GM12878 (cell line): ENCODE data around the gene MFSD12. TPM values are rescaled to one million over a fixed set of nuclear protein-coding genes. Genes with fewer than 3 reads are reported as not detected.

Experiments used
- ATAC-seq: fragments of 200-7000 bp; cut with Tn5 transposase; 3 replicates; pipeline ENCODE4 v1.9.1; 2020; ENCODE audit warnings: mild to moderate bottlenecking, moderate library complexity
- BruUV-seq: library from RNA; stranded (reverse); fragments of 400-500 nt; replicated peaks from 2 replicates; lab custom pipeline; 2021; lab: Mats Ljungman, UMichigan
- CTCF ChIA-PET: fragments of 300-600 bp; sonication (Branson Sonifier 250); formaldehyde crosslinking; extraction: SDS; loops from one replicate; lab custom pipeline; 2021; ENCODE audit warnings: inconsistent platforms; lab: Yijun Ruan, JAX
- POLR2A ChIA-PET: fragments of 350-600 bp; formaldehyde crosslinking; extraction: SDS; loops from one replicate; lab custom pipeline; 2021; ENCODE audit warnings: inconsistent platforms; lab: Charles Lee
- RAD21 ChIA-PET: fragments of 300-600 bp; sonication (Branson Sonifier 250); formaldehyde crosslinking; loops from one replicate; lab custom pipeline; 2023; ENCODE audit warnings: antibody characterized with exemption; ENCODE audit not compliant: unreplicated experiment; lab: Charles Lee
- SMC1A ChIA-PET: fragments of 300-600 bp; sonication (Branson Sonifier 250); formaldehyde crosslinking; loops from one replicate; lab custom pipeline; 2023; ENCODE audit not compliant: unreplicated experiment, uncharacterized antibody; lab: Charles Lee
- DNase-seq: peaks from one replicate; pipeline ENCODE4 v3.0.0-alpha.2; 2011; ENCODE audit warnings: low read depth, low spot score
- FAIRE-seq: peaks from 3 replicates; lab custom pipeline; 2011; peaks lifted over from hg19 to GRCh38; lab: Jason Lieb, UNC
- H2AFZ ChIP-seq: 2 replicates; pipeline ENCODE4 v1.6.0; 2011; ENCODE audit warnings: low read depth, low read length, control low read depth; ENCODE audit not compliant: control insufficient read depth
- H3K27ac ChIP-seq: 2 replicates; pipeline ENCODE4 v1.5.1; 2011; ENCODE audit warnings: control low read depth; ENCODE audit not compliant: control insufficient read depth, insufficient read depth
- H3K27me3 ChIP-seq, 2 experiments: replicated peaks in 1 of 2; 2 replicates each; pipeline versions ENCODE4 v1.6.0 to v1.6.1; 2011; ENCODE audit warnings: low read length in 1 of 2; ENCODE audit not compliant: control insufficient read depth in 2 of 2, insufficient read depth in 2 of 2
- H3K36me3 ChIP-seq, 2 experiments: 2 replicates each; pipeline ENCODE4 v1.5.1; 2011; ENCODE audit warnings: low read length in 1 of 2; ENCODE audit not compliant: control insufficient read depth in 2 of 2, insufficient read depth in 2 of 2
- H3K4me1 ChIP-seq: 2 replicates; pipeline ENCODE4 v1.6.1; 2011; ENCODE audit warnings: mild to moderate bottlenecking, low read length, moderate library complexity, mixed read lengths; ENCODE audit not compliant: control insufficient read depth, insufficient read depth
- H3K4me2 ChIP-seq: 2 replicates; pipeline ENCODE4 v1.6.0; 2011; ENCODE audit warnings: control low read depth; ENCODE audit not compliant: control insufficient read depth, insufficient read depth
- H3K4me3 ChIP-seq: fragments of 200-600 bp; sonication (generic); 2 replicates; pipeline ENCODE4 v1.5.1; 2016
- H3K79me2 ChIP-seq: 2 replicates; pipeline ENCODE4 v1.6.0; 2011; ENCODE audit warnings: low read length; ENCODE audit not compliant: control insufficient read depth, insufficient read depth
- H3K9ac ChIP-seq: 2 replicates; pipeline ENCODE4 v1.8.0; 2011; ENCODE audit warnings: low read length, control low read depth, mixed read lengths; ENCODE audit not compliant: control insufficient read depth, insufficient read depth
- H3K9me3 ChIP-seq: replicated peaks from 3 replicates; pipeline ENCODE4 v1.5.1; 2011; ENCODE audit warnings: mild to moderate bottlenecking, low read length; ENCODE audit not compliant: control insufficient read depth, insufficient read depth
- H4K20me1 ChIP-seq: 2 replicates; pipeline ENCODE4 v1.6.0; 2011; ENCODE audit not compliant: control insufficient read depth, insufficient read depth
- BHLHE40 ChIP-seq, 2 experiments: fragments of 450-650 bp in 1 of 2; IDR thresholded peaks; 2 replicates each; pipeline ENCODE4 v1.6.1; 2011 to 2017; ENCODE audit warnings: low read depth in 2 of 2, borderline replicate concordance in 1 of 2, improper control_type of control experiment in 1 of 2, low read length in 1 of 2, mild to moderate bottlenecking in 1 of 2
- CBFB ChIP-seq: IDR thresholded peaks from 2 replicates; pipeline ENCODE4 v1.6.1; 2016; ENCODE audit warnings: antibody characterized with exemption, low read depth
- CBX3 ChIP-seq: fragments of 200-600 bp; sonication (generic); IDR thresholded peaks from 2 replicates; pipeline ENCODE4 v1.6.1; 2016; ENCODE audit warnings: low read depth, borderline replicate concordance
- CREB1 ChIP-seq: IDR thresholded peaks from 2 replicates; pipeline ENCODE4 v1.6.1; 2012; ENCODE audit warnings: low read depth, mild to moderate bottlenecking, inconsistent platforms
- HCFC1 ChIP-seq: fragments of 150-350 bp; IDR thresholded peaks from 2 replicates; pipeline ENCODE4 v1.6.1; 2014; ENCODE audit warnings: low read length
- MYB ChIP-seq: fragments of 150-350 bp; IDR thresholded peaks from 2 replicates; pipeline ENCODE4 v1.6.1; 2014; ENCODE audit warnings: mild to moderate bottlenecking, low read depth, low read length, borderline replicate concordance
- NR2C1 ChIP-seq: fragments of 450-650 bp; IDR thresholded peaks from 2 replicates; pipeline ENCODE4 v1.6.1; 2017; ENCODE audit warnings: antibody characterized with exemption, mild to moderate bottlenecking, moderate library complexity
- NR2C2 ChIP-seq: IDR thresholded peaks from 2 replicates; pipeline ENCODE4 v1.6.1; 2011; ENCODE audit warnings: borderline replicate concordance, low read depth; ENCODE audit not compliant: control insufficient read depth, insufficient read length
- PML ChIP-seq: IDR thresholded peaks from 2 replicates; pipeline ENCODE4 v1.6.1; 2012; ENCODE audit warnings: low read length, inconsistent platforms
- SMAD1 ChIP-seq: fragments of 450-650 bp; IDR thresholded peaks from 2 replicates; pipeline ENCODE4 v1.6.1; 2018; ENCODE audit warnings: mild to moderate bottlenecking, low read depth; ENCODE audit not compliant: partially characterized antibody
- ZNF24 ChIP-seq: fragments of 450-650 bp; IDR thresholded peaks from 2 replicates; pipeline ENCODE4 v1.6.1; 2017; ENCODE audit warnings: antibody characterized with exemption, mild to moderate bottlenecking
- WGBS: methylation state at CpG from one replicate; pipeline ENCODE4 v1.1.6; 2016; ENCODE audit warnings: low lambda C conversion rate; ENCODE audit not compliant: insufficient replicate concordance, insufficient coverage; ENCODE audit errors: missing lambda C conversion rate; 5-methylcytosine and 5-hydroxymethylcytosine counted together
- in situ Hi-C: fragments of 300-500 bp; cut with MboI; formaldehyde crosslinking; loops from 9 replicates; pipeline ENCODE4 v1.14.3; 2018; ENCODE audit warnings: mixed read lengths
- intact Hi-C: fragments of 100-400 bp; cut with micrococcal nuclease; formaldehyde crosslinking; loops from one replicate; pipeline ENCODE4 v1.14.2; 2022; ENCODE audit not compliant: unreplicated experiment
- polyA plus RNA-seq, 11 experiments: library from polyadenylated mRNA; depleted of rRNA in 4 of 11; unstranded in 6 of 11; stranded (reverse) in 5 of 11; fragments of >200 nt; fragmentation: Nextera tagmentation in 4 of 11; fragmentation: Illumina TruSeq in 1 of 11; extraction: Ambion mirVana in 4 of 11; extraction: Trizol in 1 of 11; gene quantifications; 1 replicate in 1 of 11; 2 replicates in 10 of 11; pipeline versions ENCODE4 v1.2.1 to v1.2.3, GENCODE V29; 2011 to 2016; ENCODE audit warnings: inconsistent platforms in 2 of 11, missing spikeins in 2 of 11, low read depth in 1 of 11
- total RNA-seq, 4 experiments: library from RNA; depleted of rRNA in 3 of 4; stranded (reverse); fragments of >200 nt in 3 of 4; fragmentation: Illumina TruSeq in 1 of 4; extraction: Trizol in 1 of 4; gene quantifications; 2 replicates each; pipeline versions ENCODE4 v1.2.1 to v1.2.3, GENCODE V29; 2013 to 2021

The MFSD12 gene
- total and polyA plus RNA-seq, 10 of the 15 experiments (the other 5 are each of a cell fraction or from before 2014, with no cell fraction given): 0.58 to 65.9 (median 16.8) TPM

DNA sequence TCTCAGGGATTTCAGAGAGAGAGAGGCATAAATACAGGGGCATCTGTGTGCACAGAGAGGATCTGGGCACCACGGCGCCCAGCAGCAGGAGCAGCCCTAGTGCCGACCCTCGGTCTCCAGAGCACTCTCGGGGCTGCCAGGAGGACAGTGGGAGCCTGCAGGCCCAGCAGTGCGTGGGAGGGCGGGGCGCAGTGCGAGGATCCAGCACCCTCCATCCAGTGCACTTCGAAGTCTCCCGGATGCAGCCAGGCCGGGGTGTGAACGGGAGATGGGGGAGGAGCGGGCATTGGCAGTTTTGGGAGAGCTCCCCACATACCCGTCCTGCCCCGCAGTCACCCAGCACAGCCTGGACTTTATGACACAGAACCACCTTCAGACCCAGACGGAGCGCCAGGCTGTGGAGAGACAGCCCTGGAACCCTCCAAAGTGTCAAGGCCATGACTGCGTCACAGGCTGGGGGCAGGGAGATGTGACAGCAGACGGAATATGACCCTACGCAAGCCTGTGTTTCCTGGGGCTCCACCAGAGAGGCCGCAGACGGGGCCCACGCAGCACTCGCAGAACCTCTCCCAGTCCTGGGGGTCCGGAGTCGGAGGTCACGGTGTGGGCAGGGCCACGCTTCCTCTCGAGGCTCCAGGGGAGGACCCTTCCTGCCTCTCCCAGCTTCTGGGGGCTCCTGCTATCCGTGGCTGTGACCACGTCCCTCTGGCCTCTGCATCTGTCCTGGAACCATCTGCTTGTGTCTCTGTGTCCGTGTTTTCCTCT, 33.1 kb downstream of the MFSD12 start (continued):
- TF ChIP-seq BHLHE40 (IDR thresholded peaks at IDR 0.05; ENCODE audit: borderline replicate concordance in 1 of 2, low read depth in 2 of 2, low read length in 1 of 2): no peak
- no peak for TF ChIP-seq ZNF24
- TF ChIP-seq CBX3: no peak
- TF ChIP-seq NR2C2: no peak
- no peak for TF ChIP-seq CBFB
- no peak for TF ChIP-seq PML
- TF ChIP-seq, all 136 proteins: peak for 0

DNA sequence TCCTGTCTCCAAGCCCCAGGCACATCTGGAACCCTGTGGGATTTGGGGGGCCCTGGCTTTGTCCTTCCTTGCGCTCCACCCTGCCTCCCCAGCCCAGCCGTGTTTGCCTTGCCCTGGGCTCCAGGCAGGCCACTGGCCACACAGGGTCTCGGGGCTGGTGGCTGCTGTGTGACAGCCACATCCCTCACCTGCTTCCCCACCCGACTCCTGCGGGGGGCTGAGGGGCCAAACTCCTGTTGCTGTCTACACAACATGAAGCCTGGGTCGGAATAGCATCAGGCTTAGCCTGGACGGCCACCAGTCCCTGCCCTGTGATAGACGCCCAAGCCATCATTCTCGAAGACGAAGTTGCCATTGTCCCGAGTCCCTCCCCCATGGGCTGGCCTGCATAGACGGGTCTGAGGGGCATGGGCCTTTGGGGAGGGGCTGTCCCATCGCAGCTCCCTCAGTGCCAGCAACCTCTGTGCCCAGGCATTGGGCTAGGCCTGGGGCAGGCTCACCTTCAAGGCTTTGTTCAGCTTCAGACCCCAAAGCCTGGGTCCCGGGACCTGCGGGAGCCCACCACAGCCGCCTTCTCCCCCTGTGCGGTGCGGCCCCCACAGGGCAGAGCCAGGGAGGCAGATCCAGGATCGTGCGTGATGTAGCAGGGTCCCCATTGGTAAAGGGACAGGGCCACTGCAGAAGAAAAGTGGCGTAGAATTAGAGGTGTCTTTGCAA, 33.9 kb downstream of the MFSD12 start:
- SMC1A ChIA-PET: no interaction called here
- H3K9me3 ChIP-seq: no peaks in the 10 kb centered on the region
- TF ChIP-seq MYB (no peak), CREB1 (no peak), NR2C1 (no peak), SMAD1 (no peak), HCFC1 (no peak)
- TF ChIP-seq, all 136 proteins: peak for 0
- RAD21 ChIA-PET: no interaction called here
- POLR2A ChIA-PET: no interaction called here
- H4K20me1 ChIP-seq: no peaks in the 10 kb centered on the region
- H3K9ac ChIP-seq: no peak overlapping the region
- intact Hi-C loops (no loop called here), in situ Hi-C loops (no loop called here)
- DNase-seq (no peak), FAIRE-seq (no peak), ATAC-seq (no peak)
- no peak overlapping the region for H3K27ac ChIP-seq
- H3K27me3 ChIP-seq: no peaks in the 10 kb centered on the region
- peaks cover 3% of the 10 kb centered on the region for H3K79me2 ChIP-seq
- CTCF ChIA-PET: no interaction called here
- WGBS: 96% methylated on average over 21 of the region's 21 CpGs
- H3K4me2 ChIP-seq: no peak overlapping the region
- H3K36me3 ChIP-seq: peaks cover 5 to 45% of the 10 kb centered on the region in 2 experiments; a peak in 3 of 4 replicates
- no peaks in the 10 kb centered on the region for H3K4me1 ChIP-seq
- no peak overlapping the region for H2AFZ ChIP-seq
- no TSS peak for BruUV-seq
- H3K4me3 ChIP-seq: no peak overlapping the region
